Natural killer cell (primary cell): ENCODE results near the gene SCAP. TPM values are rescaled to one million over a fixed set of nuclear protein-coding genes. Genes with fewer than 3 reads are reported as not detected.

Source experiments
- ATAC-seq, 3 donors: fragments of 150-1000 bp in 2 of 3; fragments of 200-7000 bp in 1 of 3; cut with Tn5 transposase; 1 replicate in 1 of 3; 2 replicates in 2 of 3; pipeline ENCODE4 v1.10.0; 2021; ENCODE audit warnings: mild to moderate bottlenecking in 2 of 3, moderate library complexity in 2 of 3
- DNase-seq, 2 donors: peaks; one replicate each; pipeline versions ENCODE4 v3.0.0 to v3.0.0-alpha.2; 2013 to 2021; ENCODE audit warnings: mixed read lengths in 1 of 2
- H3K27ac ChIP-seq: one replicate; pipeline ENCODE4 v1.5.1; 2013; ENCODE audit warnings: mild to moderate bottlenecking, low read length
- H3K27me3 ChIP-seq: one replicate; pipeline ENCODE4 v1.6.1; 2013; ENCODE audit warnings: low read length; ENCODE audit not compliant: control insufficient read depth, insufficient read depth
- H3K36me3 ChIP-seq: one replicate; pipeline ENCODE4 v1.6.1; 2013; ENCODE audit warnings: low read length; ENCODE audit not compliant: control insufficient read depth, insufficient read depth
- H3K4me1 ChIP-seq: one replicate; pipeline ENCODE4 v1.6.1; 2013; ENCODE audit warnings: low read length; ENCODE audit not compliant: control insufficient read depth, insufficient read depth
- H3K4me3 ChIP-seq: one replicate; pipeline ENCODE4 v1.5.1; 2013; ENCODE audit warnings: low read length
- H3K9me3 ChIP-seq: one replicate; pipeline ENCODE4 v1.6.1; 2013; ENCODE audit warnings: low read length; ENCODE audit not compliant: control insufficient read depth, insufficient read depth
- H3K27ac Mint-ChIP-seq, 2 donors: one replicate each; pipeline ENCODE4 v1.8.0; 2022; ENCODE audit warnings: mild to moderate bottlenecking in 2 of 2, mixed read lengths in 2 of 2, moderate library complexity in 1 of 2
- H3K27me3 Mint-ChIP-seq, 2 donors: one replicate each; pipeline ENCODE4 v1.8.0; 2022; ENCODE audit warnings: low read depth in 2 of 2, mixed read lengths in 2 of 2
- H3K36me3 Mint-ChIP-seq: one replicate; pipeline ENCODE4 v1.8.0; 2022; ENCODE audit warnings: mixed read lengths
- H3K4me1 Mint-ChIP-seq, 2 donors: one replicate each; pipeline ENCODE4 v1.8.0; 2022; ENCODE audit warnings: mixed read lengths in 2 of 2
- H3K4me3 Mint-ChIP-seq: one replicate; pipeline ENCODE4 v1.8.0; 2022; ENCODE audit warnings: mild to moderate bottlenecking, moderate library complexity, mixed read lengths
- H3K9me3 Mint-ChIP-seq, 2 donors: one replicate each; pipeline ENCODE4 v1.8.0; 2022; ENCODE audit warnings: mixed read lengths in 2 of 2
- WGBS: methylation state at CpG from one replicate; pipeline ENCODE4 v1.1.7; 2013; ENCODE audit warnings: missing lambda C conversion rate; ENCODE audit not compliant: insufficient coverage; 5-methylcytosine and 5-hydroxymethylcytosine counted together
- intact Hi-C: fragments of 100-400 bp; cut with micrococcal nuclease; formaldehyde crosslinking; loops from one replicate; pipeline ENCODE4 v1.14.2; 2022
- total RNA-seq, 4 donors: library from RNA; stranded (reverse); fragments of 120-200 nt in 1 of 4; gene quantifications; one replicate each; pipeline versions ENCODE4 v1.2.3 to v1.2.4, GENCODE V29; 2013 to 2022
- TF ChIP-seq, protein P1 (sequence below): fragments of 200-600 bp; IDR thresholded peaks from one replicate; pipeline ENCODE4 v1.8.0; 2022; ENCODE audit warnings: antibody characterized with exemption

Gene SCAP
- total RNA-seq, 3 donors from 2014 or later (not counting 1 experiment from before 2014, with no cell fraction given): 63.9 to 104 (median 82.7) TPM

DNA sequence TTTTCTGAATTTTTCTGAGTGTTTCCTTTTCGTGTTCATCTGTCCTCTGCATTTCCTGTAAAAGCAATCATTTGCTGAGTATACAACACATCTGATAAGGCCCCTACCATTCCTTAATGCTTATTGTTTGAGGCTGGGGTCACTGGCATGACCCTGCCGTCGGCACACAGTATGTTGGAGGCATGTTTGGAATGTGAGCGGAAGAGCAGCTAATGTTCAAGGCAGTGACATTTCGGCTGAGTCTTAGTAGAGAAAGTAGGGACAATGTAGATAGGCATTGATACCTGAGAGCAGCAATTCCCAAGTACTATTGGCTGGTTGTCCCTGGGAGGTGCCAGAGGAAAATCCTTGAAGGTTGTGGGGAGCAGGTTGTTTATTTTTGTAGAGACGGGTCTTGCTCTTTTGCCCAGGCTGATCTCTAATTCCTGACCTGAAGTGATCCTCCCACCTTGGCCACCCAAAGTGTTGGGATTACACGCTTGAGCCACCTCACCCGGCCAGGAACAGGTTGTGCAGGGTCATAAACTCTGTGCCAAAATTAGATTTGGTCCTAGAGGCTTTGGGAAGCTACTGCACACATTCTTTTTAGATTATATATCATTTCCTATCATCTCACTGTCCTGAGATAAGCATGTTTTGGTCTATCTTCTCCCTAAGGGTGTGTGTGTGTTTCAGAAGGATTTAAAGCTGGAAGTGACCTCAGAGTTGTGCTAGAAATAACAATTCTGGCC lies 81.4 kb downstream of the SCAP start:
- no peaks in the 10 kb centered on the region for H3K9me3 Mint-ChIP-seq
- WGBS: 95% methylated on average over 8 of the region's 8 CpGs
- no peak for DNase-seq
- Histone ChIP-seq H3K4me1 (no peaks in the 10 kb centered on the region), H3K27ac (no peak overlapping the region), H3K36me3 (peaks cover 12% of the 10 kb centered on the region), H3K9me3 (no peaks in the 10 kb centered on the region), H3K4me3 (no peak overlapping the region), H3K27me3 (no peaks in the 10 kb centered on the region)
- intact Hi-C loops: no loop called here
- peaks cover 20 to 49% of the 10 kb centered on the region in 2 donors for H3K4me1 Mint-ChIP-seq
- H3K4me3 Mint-ChIP-seq: no peak overlapping the region
- no peaks in the 10 kb centered on the region for H3K36me3 Mint-ChIP-seq
- H3K27ac Mint-ChIP-seq: peak overlapping the region in 1 of 2 donors; percentile 71
- no peak for ATAC-seq
- H3K27me3 Mint-ChIP-seq: no peaks in the 10 kb centered on the region
- TF ChIP-seq, protein P1, sequence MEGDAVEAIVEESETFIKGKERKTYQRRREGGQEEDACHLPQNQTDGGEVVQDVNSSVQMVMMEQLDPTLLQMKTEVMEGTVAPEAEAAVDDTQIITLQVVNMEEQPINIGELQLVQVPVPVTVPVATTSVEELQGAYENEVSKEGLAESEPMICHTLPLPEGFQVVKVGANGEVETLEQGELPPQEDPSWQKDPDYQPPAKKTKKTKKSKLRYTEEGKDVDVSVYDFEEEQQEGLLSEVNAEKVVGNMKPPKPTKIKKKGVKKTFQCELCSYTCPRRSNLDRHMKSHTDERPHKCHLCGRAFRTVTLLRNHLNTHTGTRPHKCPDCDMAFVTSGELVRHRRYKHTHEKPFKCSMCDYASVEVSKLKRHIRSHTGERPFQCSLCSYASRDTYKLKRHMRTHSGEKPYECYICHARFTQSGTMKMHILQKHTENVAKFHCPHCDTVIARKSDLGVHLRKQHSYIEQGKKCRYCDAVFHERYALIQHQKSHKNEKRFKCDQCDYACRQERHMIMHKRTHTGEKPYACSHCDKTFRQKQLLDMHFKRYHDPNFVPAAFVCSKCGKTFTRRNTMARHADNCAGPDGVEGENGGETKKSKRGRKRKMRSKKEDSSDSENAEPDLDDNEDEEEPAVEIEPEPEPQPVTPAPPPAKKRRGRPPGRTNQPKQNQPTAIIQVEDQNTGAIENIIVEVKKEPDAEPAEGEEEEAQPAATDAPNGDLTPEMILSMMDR: no peak

DNA sequence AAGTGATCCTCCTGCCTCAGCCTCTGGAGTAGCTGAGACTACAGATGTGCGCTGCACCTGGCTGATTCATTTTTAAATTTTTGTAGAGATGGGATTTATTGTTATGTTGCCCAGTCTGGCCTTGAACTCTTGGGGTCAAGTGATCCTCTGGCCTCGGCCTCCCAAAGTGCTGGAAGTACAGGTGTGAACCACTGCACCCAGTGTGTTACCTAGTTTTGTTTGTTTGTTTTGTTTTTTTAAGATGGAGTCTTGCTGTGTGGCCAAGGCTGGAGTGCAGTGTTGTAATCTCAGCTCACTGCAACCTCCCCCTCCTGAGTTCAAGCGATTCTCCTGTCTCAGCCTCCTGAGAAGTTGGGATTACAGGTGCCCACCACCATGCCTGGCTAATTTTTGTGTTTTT lies 82.8 kb downstream of the SCAP start:
- no peaks in the 10 kb centered on the region for H3K9me3 Mint-ChIP-seq
- H3K36me3 ChIP-seq: peaks cover 17% of the 10 kb centered on the region
- H3K27ac Mint-ChIP-seq: no peak overlapping the region

DNA sequence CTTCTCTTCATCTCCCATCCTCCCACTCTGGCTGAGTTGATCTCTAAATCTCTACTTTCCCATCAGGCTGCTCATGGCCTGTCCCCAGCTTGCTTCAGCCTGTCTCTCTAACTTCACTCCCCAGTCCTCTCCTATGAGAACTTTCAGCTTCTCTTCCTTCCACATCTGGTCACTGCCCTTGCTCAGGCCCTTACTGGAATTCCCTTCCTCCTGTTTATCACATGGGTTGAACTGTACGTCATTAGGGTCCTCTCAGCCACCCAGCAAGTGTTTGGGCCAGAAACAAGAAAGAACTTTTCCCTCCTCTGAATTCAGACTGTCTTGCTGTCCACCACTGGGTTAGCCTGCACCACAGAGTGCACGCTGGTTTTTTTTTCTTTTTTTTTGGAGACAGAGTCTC lies 89.9 kb downstream of the SCAP start:
- H3K27me3 Mint-ChIP-seq: no peaks in the 10 kb centered on the region
- intact Hi-C loops: no loop called here
- no peak for ATAC-seq
- WGBS: 100% methylated on average over 2 of the region's 2 CpGs
- Histone ChIP-seq H3K4me1 (peaks cover 11% of the 10 kb centered on the region), H3K9me3 (no peaks in the 10 kb centered on the region), H3K27ac (no peak overlapping the region), H3K27me3 (no peaks in the 10 kb centered on the region), H3K36me3 (peaks cover 10% of the 10 kb centered on the region), H3K4me3 (no peak overlapping the region)
- TF ChIP-seq, protein P1: no peak
- H3K27ac Mint-ChIP-seq: peak overlapping the region in 1 of 2 donors; percentile 39
- H3K36me3 Mint-ChIP-seq: no peaks in the 10 kb centered on the region
- no peak for DNase-seq
- no peak overlapping the region for H3K4me3 Mint-ChIP-seq
- H3K9me3 Mint-ChIP-seq: no peaks in the 10 kb centered on the region
- peaks cover 45 to 53% of the 10 kb centered on the region in 2 donors for H3K4me1 Mint-ChIP-seq

More for the DNA sequence above, 82.8 kb downstream of the SCAP start:
- Histone ChIP-seq H3K9me3 (no peaks in the 10 kb centered on the region), H3K27ac (no peak overlapping the region), H3K27me3 (no peaks in the 10 kb centered on the region), H3K4me3 (no peak overlapping the region), H3K4me1 (no peaks in the 10 kb centered on the region)
- peaks cover 20 to 46% of the 10 kb centered on the region in 2 donors for H3K4me1 Mint-ChIP-seq
- DNase-seq: no peak
- ATAC-seq: no peak
- 95% methylated on average over 2 of the region's 3 CpGs for WGBS
- intact Hi-C loops: no loop called here
- H3K4me3 Mint-ChIP-seq: no peak overlapping the region
- TF ChIP-seq, protein P1: no peak
- no peaks in the 10 kb centered on the region for H3K27me3 Mint-ChIP-seq
- H3K36me3 Mint-ChIP-seq: no peaks in the 10 kb centered on the region

DNA sequence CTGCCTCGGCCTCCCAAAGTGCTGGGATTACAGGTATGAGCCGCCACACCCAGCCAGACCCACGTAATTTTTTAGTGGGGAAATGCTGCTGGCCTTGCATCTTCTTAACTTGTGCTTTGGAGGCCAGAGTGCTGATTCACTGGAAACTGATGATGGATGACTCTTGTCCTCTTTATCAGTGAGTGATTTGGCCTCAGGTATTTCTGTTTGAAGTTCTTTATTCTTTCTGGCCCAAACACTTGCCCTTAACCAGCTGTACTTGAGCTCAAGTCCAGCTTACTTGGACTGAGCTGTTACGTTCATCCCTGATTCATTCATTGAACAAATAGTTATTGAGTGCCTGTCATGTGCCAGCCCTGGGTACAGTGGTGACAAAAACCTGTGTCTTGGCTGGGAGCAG lies 90.7 kb downstream of the SCAP start:
- H3K9me3 ChIP-seq: no peaks in the 10 kb centered on the region
- no peaks in the 10 kb centered on the region for H3K27me3 ChIP-seq
- H3K4me1 ChIP-seq: peaks cover 15% of the 10 kb centered on the region
- intact Hi-C loops: no loop called here
- no peak overlapping the region for H3K27ac Mint-ChIP-seq
- peaks cover 10% of the 10 kb centered on the region for H3K36me3 ChIP-seq
- no peak overlapping the region for H3K4me3 Mint-ChIP-seq
- no peak overlapping the region for H3K27ac ChIP-seq
- no peak overlapping the region for H3K4me3 ChIP-seq
- no peaks in the 10 kb centered on the region for H3K9me3 Mint-ChIP-seq
- no peaks in the 10 kb centered on the region for H3K27me3 Mint-ChIP-seq
- peaks cover 51 to 56% of the 10 kb centered on the region in 2 donors for H3K4me1 Mint-ChIP-seq
- DNase-seq: no peak
- 97% methylated on average over 4 of the region's 4 CpGs for WGBS
- TF ChIP-seq, protein P1: no peak
- ATAC-seq: no peak
- H3K36me3 Mint-ChIP-seq: no peaks in the 10 kb centered on the region
